HG03439 (cell line): ENCODE results near the gene TEX53.

Experiments
- ATAC-seq: cut with Tn5 transposase; IDR thresholded peaks from one replicate; pipeline ENCODE4 v1.9.1; 2021; ENCODE audit warnings: mild to moderate bottlenecking, moderate library complexity; ENCODE audit not compliant: unreplicated experiment

TEX53 gene

DNA sequence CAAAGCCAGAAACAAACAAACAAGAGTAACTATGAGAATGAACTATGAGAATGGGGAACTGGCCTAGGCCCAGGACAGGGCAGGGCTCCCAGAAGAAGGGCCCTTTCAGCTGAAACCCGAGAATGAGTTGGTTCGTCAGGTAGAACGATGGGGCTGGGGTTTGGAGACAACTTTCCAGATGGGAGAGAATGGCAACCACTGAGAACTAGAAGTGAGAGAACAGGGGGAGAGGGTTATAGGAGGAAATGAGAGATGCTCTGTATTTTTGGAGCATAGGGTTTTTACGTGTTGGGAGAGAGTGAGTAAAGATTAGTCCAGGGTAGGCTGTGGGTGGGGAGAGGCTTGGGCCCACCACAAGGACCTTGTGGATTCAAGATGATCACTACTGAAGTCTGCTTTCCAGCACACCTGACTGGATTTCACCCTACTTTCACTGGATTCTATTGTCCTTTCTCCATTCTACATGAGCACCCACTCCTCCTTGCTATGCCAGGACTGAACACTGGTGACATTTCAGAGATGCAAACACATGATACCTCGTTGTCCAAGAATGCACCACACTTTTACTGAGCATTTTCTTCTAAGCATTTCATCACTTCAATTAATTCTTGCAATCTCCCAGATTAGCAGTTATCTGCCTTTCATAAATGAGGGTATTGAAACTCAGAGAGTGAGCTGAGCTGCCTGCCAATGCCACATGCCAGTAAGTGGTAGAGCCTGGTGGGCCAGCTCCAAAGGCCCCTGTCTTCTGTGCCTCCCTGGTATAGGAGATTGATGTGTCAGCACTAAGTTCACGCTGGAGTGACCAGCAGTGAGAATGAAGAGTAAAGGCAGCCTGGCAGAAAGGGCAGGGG, 49.7 kb downstream of the TEX53 start:
- ATAC-seq, result no peak

DNA sequence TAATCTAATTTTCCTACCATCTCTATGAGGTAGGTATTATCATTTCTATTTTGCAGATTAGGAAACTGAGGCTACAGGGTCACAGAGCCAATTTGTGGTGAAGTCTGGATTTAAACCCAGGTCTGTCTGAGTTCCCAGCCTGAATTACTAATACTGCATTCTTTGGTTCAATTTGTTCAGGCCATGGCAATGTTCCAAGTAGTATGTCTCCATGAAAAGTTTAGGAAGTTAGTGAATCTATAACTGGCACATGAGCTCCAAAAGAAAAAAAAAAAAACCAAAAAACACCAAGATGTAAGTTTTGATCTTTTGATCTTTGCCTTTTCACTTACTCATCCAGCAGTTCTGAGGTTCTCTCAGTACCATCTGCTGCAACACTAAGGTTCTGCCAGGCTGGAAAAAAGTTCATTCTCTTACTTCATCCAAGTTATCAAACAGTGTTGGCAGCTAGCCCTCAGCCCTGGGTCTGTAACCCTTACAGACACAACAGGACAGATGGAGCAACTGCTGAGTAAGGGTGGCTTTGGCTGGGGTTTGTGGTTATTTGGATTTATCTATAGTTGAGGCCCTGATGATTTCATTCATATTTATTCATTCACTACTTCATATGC, 50.9 kb downstream of the TEX53 start:
- ATAC-seq, result no peak
